ENCODE data around the gene CRACR2A. TPM values are rescaled to one million over a fixed set of nuclear protein-coding genes. Genes with fewer than 3 reads are reported as not detected.

Gene CRACR2A
- total and polyA plus RNA-seq, 2 of the 4 experiments (the other 2 are of a cell fraction): 0.54 to 0.60 TPM

- no peak overlapping the region for H2AK5ac ChIP-seq (ENCODE audit: low read depth, low read length)
These were observed 184.2 kb downstream of the CRACR2A start for GRCh38 chr12:3568695-3569094.

More at GRCh38 chr12:3568695-3569094, 184.2 kb downstream of the CRACR2A start:
- intact Hi-C loops (cut with micrococcal nuclease) (no loop called here), dilution Hi-C loops (cut with HindIII; ENCODE audit: low sequenced_read_pairs, unreplicated experiment) (no loop called here), in situ Hi-C loops (cut with MboI; ENCODE audit: low sequenced_read_pairs) (no loop called here)
- H3K27ac ChIP-seq (ENCODE audit: insufficient read depth, low read length): no peak overlapping the region
- H2AK9ac ChIP-seq (replicated peaks; ENCODE audit: low read depth, low read length, poor library complexity): no peak overlapping the region
- CTCF ChIA-PET: no interaction called here
- no peaks in the 10 kb centered on the region for H3K36me3 ChIP-seq (ENCODE audit: control insufficient read depth, insufficient read depth, low read length)
- H4K5ac ChIP-seq (ENCODE audit: low read depth, low read length): no peak overlapping the region
- H2BK5ac ChIP-seq (ENCODE audit: low read depth, low read length, poor library complexity, severe bottlenecking): no peak overlapping the region
- no peak overlapping the region for H4K8ac ChIP-seq (ENCODE audit: low read depth in 2 of 2, low read length in 2 of 2)
- no peaks in the 10 kb centered on the region for H3K79me1 ChIP-seq (ENCODE audit: low read depth in 1 of 2, low read length in 2 of 2)
- H3K4me2 ChIP-seq (ENCODE audit: low read depth, low read length): no peak overlapping the region
- H2BK20ac ChIP-seq (ENCODE audit: low read depth, low read length): no peak overlapping the region
- H3K9ac ChIP-seq (ENCODE audit: low read depth, low read length): no peak overlapping the region
- DNase-seq (no peak), ATAC-seq (ENCODE audit: low read depth) (no peak)
- H3K4me3 ChIP-seq (ENCODE audit: insufficient read depth, low read depth, low read length): no peak overlapping the region
- no peaks in the 10 kb centered on the region for H3K27me3 ChIP-seq (ENCODE audit: control insufficient read depth, insufficient read depth, low read length)
- H2BK120ac ChIP-seq (ENCODE audit: low read depth, low read length): no peak overlapping the region
- no peak overlapping the region for H3K18ac ChIP-seq (ENCODE audit: low read depth, low read length)
- H2BK15ac ChIP-seq (ENCODE audit: low read depth, low read length): no peak overlapping the region
- no peak overlapping the region for H3K23ac ChIP-seq (ENCODE audit: low read depth, low read length)
- BruUV-seq (replicated peaks): no TSS peak
- H3K56ac ChIP-seq (ENCODE audit: extremely low read depth, insufficient read depth, low read length): no peak overlapping the region
- H2AFZ ChIP-seq (replicated peaks; ENCODE audit: low read length, poor library complexity): no peak overlapping the region
- TF ChIP-seq RFX5 (IDR thresholded peaks at IDR 0.05; ENCODE audit: low read depth, low read length) (no peak), USF2 (IDR thresholded peaks at IDR 0.05; ENCODE audit: low read depth, low read length) (no peak), CTCF (conservative IDR thresholded peaks at IDR 0.05; ENCODE audit: low read depth, low read length) (no peak), POLR2A (IDR thresholded peaks at IDR 0.05; ENCODE audit: low read depth, low read length) (no peak), SMC3 (IDR thresholded peaks at IDR 0.05; ENCODE audit: low read depth, low read length) (no peak), MAFK (IDR thresholded peaks at IDR 0.05; ENCODE audit: low read depth, low read length) (no peak), FOS (IDR thresholded peaks at IDR 0.05; ENCODE audit: low read depth, low read length) (no peak), RAD21 (IDR thresholded peaks at IDR 0.05; ENCODE audit: low read length) (no peak), MXI1 (IDR thresholded peaks at IDR 0.05; ENCODE audit: borderline replicate concordance, low read depth, low read length) (no peak), ELK1 (IDR thresholded peaks at IDR 0.05; ENCODE audit: borderline replicate concordance, low read depth, low read length) (no peak), NFE2L2 (IDR thresholded peaks at IDR 0.05; ENCODE audit: low read depth, low read length) (no peak), CHD1 (IDR thresholded peaks at IDR 0.05; ENCODE audit: low read depth, low read length) (no peak), CEBPB (IDR thresholded peaks at IDR 0.05; ENCODE audit: low read depth, low read length) (no peak), BHLHE40 (IDR thresholded peaks at IDR 0.05; ENCODE audit: low read depth, low read length) (no peak), RCOR1 (IDR thresholded peaks at IDR 0.05; ENCODE audit: insufficient replicate concordance, low read length) (no peak), MAZ (IDR thresholded peaks at IDR 0.05; ENCODE audit: borderline replicate concordance, low read depth, low read length) (no peak)
- no peaks in the 10 kb centered on the region for H3K9me3 ChIP-seq (ENCODE audit: control insufficient read depth, insufficient read depth, low read length)
- H4K91ac ChIP-seq (ENCODE audit: insufficient read depth, low read depth, low read length): no peak overlapping the region
- POLR2A ChIA-PET (ENCODE audit: unreplicated experiment): no interaction called here
- no peak overlapping the region for H3K4ac ChIP-seq (ENCODE audit: low read depth, low read length)
- no peaks in the 10 kb centered on the region for H4K20me1 ChIP-seq (ENCODE audit: insufficient read depth, low read length)
- no peaks in the 10 kb centered on the region for H3K9me1 ChIP-seq (ENCODE audit: insufficient read depth, low read length)
- no peaks in the 10 kb centered on the region for H3K4me1 ChIP-seq (ENCODE audit: control insufficient read depth, insufficient read depth, low read length)
- H3K14ac ChIP-seq (replicated peaks; ENCODE audit: low read depth, low read length): no peak overlapping the region
- 76% methylated on average over 8 of the region's 9 CpGs; no CpG with 5 or more reads in 1 of the 2 experiments for WGBS, 2 experiments (ENCODE audit: extremely low coverage in 2 of 2, insufficient read length in 1 of 2)

All from IMR-90 (cell line).